Esophagus squamous epithelium (tissue), 5 donors: ENCODE data around the gene TMEM37. TPM values are rescaled to one million over a fixed set of nuclear protein-coding genes. Genes with fewer than 3 reads are reported as not detected.

Source experiments
- DNase-seq: peaks from one replicate; lab custom pipeline; 2025; lab: John Stamatoyannopoulos, UW
- H3K27ac ChIP-seq, 4 donors: fragments of 200-600 bp; sonication (generic); one replicate each; pipeline ENCODE4 v1.5.1; 2016 to 2019; ENCODE audit warnings: mild to moderate bottlenecking in 1 of 4
- H3K27me3 ChIP-seq, 4 donors: fragments of 200-600 bp; sonication (generic); 1 replicate in 3 of 4; 2 replicates in 1 of 4; pipeline versions ENCODE4 v1.5.1 to v1.6.0; 2017 to 2021; ENCODE audit warnings: antibody characterized with exemption in 1 of 4
- H3K36me3 ChIP-seq, 3 donors: fragments of 200-600 bp; sonication (generic); one replicate each; pipeline ENCODE4 v1.5.1; 2016 to 2019
- H3K4me1 ChIP-seq, 3 donors: fragments of 200-600 bp; sonication (generic); one replicate each; pipeline ENCODE4 v1.5.1; 2017 to 2019
- H3K4me3 ChIP-seq, 4 donors: fragments of 200-600 bp; sonication (generic); 1 replicate in 3 of 4; 2 replicates in 1 of 4; pipeline ENCODE4 v1.5.1; 2016 to 2019; ENCODE audit warnings: mild to moderate bottlenecking in 2 of 4, moderate library complexity in 1 of 4
- H3K9me3 ChIP-seq, 3 donors: fragments of 200-600 bp; sonication (generic); one replicate each; pipeline ENCODE4 v1.5.1; 2016 to 2019
- CTCF ChIP-seq, 6 experiments: fragments of 450-650 bp in 4 of 6; fragments of 200-600 bp in 2 of 6; sonication (generic) in 2 of 6; IDR thresholded peaks; one replicate each; pipeline ENCODE4 v1.5.1; 2016 to 2019; ENCODE audit warnings: antibody characterized with exemption in 6 of 6, mild to moderate bottlenecking in 4 of 6, moderate library complexity in 4 of 6
- POLR2A ChIP-seq, 4 donors: fragments of 450-650 bp; IDR thresholded peaks; one replicate each; pipeline ENCODE4 v1.6.1; 2017; ENCODE audit warnings: antibody characterized with exemption in 4 of 4, mild to moderate bottlenecking in 4 of 4, moderate library complexity in 3 of 4
- WGBS, 2 donors: methylation state at CpG; one replicate each; pipeline ENCODE4 v1.1.5; 2018; 5-methylcytosine and 5-hydroxymethylcytosine counted together
- intact Hi-C: fragments of 100-400 bp; cut with DNase I; formaldehyde crosslinking; loops from one replicate; pipeline ENCODE4 v1.15.0; 2022
- total RNA-seq, 4 donors: library from RNA; depleted of rRNA; stranded (reverse); fragments of >200 nt; gene quantifications; one replicate each; pipeline ENCODE4 v1.1.0, GENCODE V29; 2016
- donor health status: DM: yes; HTN: yes; CAD: no.

The TMEM37 gene
- total RNA-seq, 4 donors from 2014 or later, result 2.6 to 11.4 (median 3.8) TPM

GRCh38 chr2:119473621-119474370 lies 42.1 kb downstream of the TMEM37 start:
- Histone ChIP-seq H3K4me3 (no peak overlapping the region), H3K9me3 (no peaks in the 10 kb centered on the region), H3K27me3 (peaks cover 0 to 15% (median 0%) of the 10 kb centered on the region in 4 donors), H3K4me1 (peaks cover 0 to 5% (median 0%) of the 10 kb centered on the region in 3 donors), H3K27ac (no peak overlapping the region), H3K36me3 (no peaks in the 10 kb centered on the region)
- TF ChIP-seq CTCF (IDR thresholded peaks at IDR 0.05) (no peak), POLR2A (IDR thresholded peaks at IDR 0.05) (no peak)
- intact Hi-C loops, result loop anchor here (10.0 kb wide), 1 partner anchor 589 kb away; no protein-coding TSS in a partner anchor
- no peak for DNase-seq
- WGBS, 2 donors, result 89 to 93% methylated on average over 7 to 10 of the region's 16 CpGs

- Histone ChIP-seq H3K27me3 (peaks cover 0 to 15% (median 0%) of the 10 kb centered on the region in 4 donors), H3K36me3 (no peaks in the 10 kb centered on the region), H3K4me3 (no peak overlapping the region), H3K9me3 (no peaks in the 10 kb centered on the region), H3K27ac (no peak overlapping the region), H3K4me1 (peaks cover 0 to 5% (median 0%) of the 10 kb centered on the region in 3 donors)
- TF ChIP-seq POLR2A (IDR thresholded peaks at IDR 0.05) (no peak), CTCF (IDR thresholded peaks at IDR 0.05) (no peak)
- WGBS, 2 donors, result 73 to 76% methylated on average over 6 to 12 of the region's 17 CpGs
- intact Hi-C loops, result loop anchor here (10.0 kb wide), 1 partner anchor 590 kb away; no protein-coding TSS in a partner anchor
- DNase-seq, result no peak
Measured at GRCh38 chr2:119474371-119475224, 42.9 kb downstream of the TMEM37 start.

- Histone ChIP-seq H3K4me1 (peaks cover 0 to 5% (median 0%) of the 10 kb centered on the region in 3 donors), H3K9me3 (no peaks in the 10 kb centered on the region), H3K36me3 (no peaks in the 10 kb centered on the region), H3K27ac (no peak overlapping the region), H3K27me3 (peaks cover 0 to 15% (median 0%) of the 10 kb centered on the region in 4 donors), H3K4me3 (no peak overlapping the region)
- intact Hi-C loops, result loop anchor here (10.0 kb wide), 1 partner anchor 591 kb away; no protein-coding TSS in a partner anchor
- 76% methylated on average over 5 to 8 of the region's 9 CpGs for WGBS, 2 donors
- DNase-seq, result no peak
- TF ChIP-seq CTCF (IDR thresholded peaks at IDR 0.05) (no peak), POLR2A (IDR thresholded peaks at IDR 0.05) (no peak)
Measured at GRCh38 chr2:119475225-119475856, 43.7 kb downstream of the TMEM37 start.

GRCh38 chr2:119475857-119476244 lies 44.2 kb downstream of the TMEM37 start:
- Histone ChIP-seq H3K27me3 (peaks cover 0 to 15% (median 0%) of the 10 kb centered on the region in 4 donors), H3K27ac (no peak overlapping the region), H3K9me3 (no peaks in the 10 kb centered on the region), H3K4me3 (no peak overlapping the region), H3K36me3 (no peaks in the 10 kb centered on the region), H3K4me1 (peaks cover 0 to 5% (median 0%) of the 10 kb centered on the region in 3 donors)
- 58 to 96% methylated on average over 3 to 5 of the region's 6 CpGs for WGBS, 2 donors
- no peak for DNase-seq
- TF ChIP-seq POLR2A (IDR thresholded peaks at IDR 0.05) (no peak), CTCF (IDR thresholded peaks at IDR 0.05) (no peak)
- intact Hi-C loops, result loop anchor here (2.0 to 10.0 kb wide), 2 partner anchors 69 to 591 kb away; no protein-coding TSS in a partner anchor
